PC-3 (cell line): Measurements from ENCODE around the gene NDUFS5.
"Not testable (repeated sequence)": the region's sequence is repeated elsewhere in the genome, so short reads cannot be mapped to it uniquely, and the experiment has no call there.

Experiments
- CTCF ChIP-seq: fragments of 300-600 bp; sonication (generic); conservative IDR thresholded peaks from 2 replicates; pipeline ENCODE4 v1.5.1; 2017; ENCODE audit warnings: antibody characterized with exemption, low read depth, mild to moderate bottlenecking, low read length
- EZH2 ChIP-seq: fragments of 300-600 bp; sonication (generic); IDR thresholded peaks from one replicate; pipeline ENCODE4 v1.6.1; 2017; ENCODE audit warnings: antibody characterized with exemption, mild to moderate bottlenecking, low read length; ENCODE audit not compliant: unreplicated experiment
- EZH2phosphoT487 ChIP-seq: fragments of 300-600 bp; sonication (generic); IDR thresholded peaks from 2 replicates; pipeline ENCODE4 v1.6.1; 2018; ENCODE audit warnings: mild to moderate bottlenecking, antibody characterized with exemption, low read length, borderline replicate concordance

GRCh38 chr1:39051193-39051850 lies 25.2 kb downstream of the NDUFS5 start:
- TF ChIP-seq CTCF, EZH2, EZH2phosphoT487: not testable (repeated sequence)
